ENCODE data around the gene FAM43A. TPM values are rescaled to one million over a fixed set of nuclear protein-coding genes. Genes with fewer than 3 reads are reported as not detected.

The FAM43A gene
- total RNA-seq, 1 donor from 2014 or later: 7.6 TPM

DNA sequence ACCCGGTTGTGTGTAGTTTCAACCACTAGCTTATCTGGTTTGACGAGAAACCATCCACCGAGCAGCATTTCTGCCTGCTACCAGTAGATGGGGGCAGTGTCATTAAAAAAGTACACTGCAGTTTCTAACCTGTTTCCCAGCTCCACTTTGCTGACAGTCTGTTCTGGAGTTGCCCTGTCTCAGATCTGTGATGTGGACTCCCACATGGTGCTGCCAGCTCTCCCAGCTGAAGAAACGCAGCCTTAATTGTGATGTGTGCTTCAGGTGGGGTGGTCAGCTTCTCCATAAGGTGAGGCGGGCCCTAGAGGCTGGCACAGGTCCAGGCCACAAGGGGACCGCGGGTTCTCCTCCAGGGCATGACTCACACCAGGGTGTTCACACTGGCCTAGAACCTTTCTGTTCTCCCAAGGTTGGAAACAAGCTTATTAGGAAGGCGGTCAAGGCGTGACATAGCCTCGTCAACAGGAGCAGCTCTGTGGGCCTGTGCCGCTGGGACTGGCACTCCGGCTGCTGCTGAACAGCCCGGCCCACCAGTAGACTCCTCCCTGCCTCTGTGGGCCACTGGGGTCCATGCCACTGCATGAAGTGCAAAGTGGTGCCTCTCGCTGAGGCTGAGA is 2.9 kb upstream of the FAM43A start:
- H3K27me3 Mint-ChIP-seq (ENCODE audit: low read depth, unreplicated experiment): peaks cover 18% of the 10 kb centered on the region
- peaks cover 26% of the 10 kb centered on the region for H3K4me1 ChIP-seq (ENCODE audit: insufficient read depth, low read length)
- H3K27ac Mint-ChIP-seq (ENCODE audit: unreplicated experiment): peak overlapping the region; percentile 64
- H3K36me3 Mint-ChIP-seq (ENCODE audit: low read depth, unreplicated experiment): no peaks in the 10 kb centered on the region
- peak overlapping the region; percentile 65 for H3K4me2 ChIP-seq (ENCODE audit: low read length)
- H3K9me3 Mint-ChIP-seq (ENCODE audit: unreplicated experiment): no peaks in the 10 kb centered on the region
- peak overlapping the region; percentile 31 for H3K4me3 Mint-ChIP-seq (ENCODE audit: unreplicated experiment)
- peaks cover 17% of the 10 kb centered on the region for H3K4me1 Mint-ChIP-seq (ENCODE audit: low read depth, unreplicated experiment)
- FAIRE-seq: peak; percentile 85
- peaks cover 21% of the 10 kb centered on the region for H3K79me2 ChIP-seq (ENCODE audit: insufficient read depth, low read length)
- H2AFZ ChIP-seq (ENCODE audit: low read depth, low read length): peak overlapping the region; percentile 53
- H3K36me3 ChIP-seq (ENCODE audit: insufficient read depth, low read length): no peaks in the 10 kb centered on the region
- peak overlapping the region; percentile 17 for H3K9ac ChIP-seq (ENCODE audit: low read length)
- H4K20me1 ChIP-seq (ENCODE audit: insufficient read depth, low read length): peaks cover 17% of the 10 kb centered on the region
- H3K4me3 ChIP-seq (ENCODE audit: insufficient read depth, low read depth, low read length): no peak overlapping the region
- H3K9me3 ChIP-seq (ENCODE audit: insufficient read depth, low read depth, low read length): no peaks in the 10 kb centered on the region
- DNase-seq (ENCODE audit: low read depth): peak; percentile 74
- H3K27ac ChIP-seq (ENCODE audit: low read depth, low read length): peak overlapping the region; percentile 3
- no peaks in the 10 kb centered on the region for H3K27me3 ChIP-seq (ENCODE audit: insufficient read depth, low read length)
- TF ChIP-seq EZH2 (IDR thresholded peaks at IDR 0.05; ENCODE audit: insufficient read depth, low read length): no peak
- TF ChIP-seq, protein P1, sequence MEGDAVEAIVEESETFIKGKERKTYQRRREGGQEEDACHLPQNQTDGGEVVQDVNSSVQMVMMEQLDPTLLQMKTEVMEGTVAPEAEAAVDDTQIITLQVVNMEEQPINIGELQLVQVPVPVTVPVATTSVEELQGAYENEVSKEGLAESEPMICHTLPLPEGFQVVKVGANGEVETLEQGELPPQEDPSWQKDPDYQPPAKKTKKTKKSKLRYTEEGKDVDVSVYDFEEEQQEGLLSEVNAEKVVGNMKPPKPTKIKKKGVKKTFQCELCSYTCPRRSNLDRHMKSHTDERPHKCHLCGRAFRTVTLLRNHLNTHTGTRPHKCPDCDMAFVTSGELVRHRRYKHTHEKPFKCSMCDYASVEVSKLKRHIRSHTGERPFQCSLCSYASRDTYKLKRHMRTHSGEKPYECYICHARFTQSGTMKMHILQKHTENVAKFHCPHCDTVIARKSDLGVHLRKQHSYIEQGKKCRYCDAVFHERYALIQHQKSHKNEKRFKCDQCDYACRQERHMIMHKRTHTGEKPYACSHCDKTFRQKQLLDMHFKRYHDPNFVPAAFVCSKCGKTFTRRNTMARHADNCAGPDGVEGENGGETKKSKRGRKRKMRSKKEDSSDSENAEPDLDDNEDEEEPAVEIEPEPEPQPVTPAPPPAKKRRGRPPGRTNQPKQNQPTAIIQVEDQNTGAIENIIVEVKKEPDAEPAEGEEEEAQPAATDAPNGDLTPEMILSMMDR (IDR thresholded peaks at IDR 0.05; ENCODE audit: insufficient read depth, low read depth, low read length): peak; percentile 96

DNA sequence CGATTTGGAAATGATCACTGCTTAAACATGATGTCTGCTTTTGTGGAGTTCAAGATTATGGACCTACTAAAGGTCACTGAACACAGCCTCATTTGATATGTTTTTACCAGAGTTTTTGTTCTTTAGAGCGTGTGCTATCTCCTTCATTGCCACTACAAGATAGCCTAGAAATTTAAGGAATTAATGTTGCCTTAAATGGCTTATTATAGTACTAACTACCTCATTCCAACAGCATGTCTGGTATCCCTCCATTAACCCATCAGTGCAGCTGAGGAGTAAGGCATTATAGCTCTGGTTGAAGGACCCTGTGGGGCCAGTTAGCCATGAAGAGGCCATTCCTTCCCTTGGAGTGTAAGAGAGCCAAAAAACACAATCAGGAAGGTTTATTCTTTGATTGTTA is 2.3 kb upstream of the FAM43A start:
- Histone ChIP-seq H3K79me2 (ENCODE audit: insufficient read depth, low read length) (peaks cover 27% of the 10 kb centered on the region), H3K9me3 (ENCODE audit: insufficient read depth, low read depth, low read length) (no peaks in the 10 kb centered on the region), H3K9ac (ENCODE audit: low read length) (peak overlapping the region; percentile 17), H3K36me3 (ENCODE audit: insufficient read depth, low read length) (no peaks in the 10 kb centered on the region), H3K27ac (ENCODE audit: low read depth, low read length) (peak overlapping the region; percentile 3), H3K4me2 (ENCODE audit: low read length) (peak overlapping the region; percentile 65), H3K27me3 (ENCODE audit: insufficient read depth, low read length) (no peaks in the 10 kb centered on the region), H2AFZ (ENCODE audit: low read depth, low read length) (no peak overlapping the region), H4K20me1 (ENCODE audit: insufficient read depth, low read length) (peaks cover 21% of the 10 kb centered on the region), H3K4me1 (ENCODE audit: insufficient read depth, low read length) (peaks cover 31% of the 10 kb centered on the region), H3K4me3 (ENCODE audit: insufficient read depth, low read depth, low read length) (no peak overlapping the region)
- Mint-ChIP-seq H3K27ac (ENCODE audit: unreplicated experiment) (no peak overlapping the region), H3K4me1 (ENCODE audit: low read depth, unreplicated experiment) (peaks cover 17% of the 10 kb centered on the region), H3K36me3 (ENCODE audit: low read depth, unreplicated experiment) (no peaks in the 10 kb centered on the region), H3K27me3 (ENCODE audit: low read depth, unreplicated experiment) (peaks cover 16% of the 10 kb centered on the region), H3K4me3 (ENCODE audit: unreplicated experiment) (no peak overlapping the region), H3K9me3 (ENCODE audit: unreplicated experiment) (no peaks in the 10 kb centered on the region)
- no peak for TF ChIP-seq EZH2 (IDR thresholded peaks at IDR 0.05; ENCODE audit: insufficient read depth, low read length)
- TF ChIP-seq, protein P1 (IDR thresholded peaks at IDR 0.05; ENCODE audit: insufficient read depth, low read depth, low read length): no peak
- DNase-seq (ENCODE audit: low read depth) (peak; percentile 65), FAIRE-seq (no peak)

- Histone ChIP-seq H3K27me3 (ENCODE audit: insufficient read depth, low read length) (no peaks in the 10 kb centered on the region), H2AFZ (ENCODE audit: low read depth, low read length) (no peak overlapping the region), H3K9ac (ENCODE audit: low read length) (peak overlapping the region; percentile 83), H4K20me1 (ENCODE audit: insufficient read depth, low read length) (peaks cover 36% of the 10 kb centered on the region), H3K36me3 (ENCODE audit: insufficient read depth, low read length) (no peaks in the 10 kb centered on the region), H3K4me3 (ENCODE audit: insufficient read depth, low read depth, low read length) (peak overlapping the region; percentile 82), H3K9me3 (ENCODE audit: insufficient read depth, low read depth, low read length) (no peaks in the 10 kb centered on the region), H3K4me2 (ENCODE audit: low read length) (peak overlapping the region; percentile 97), H3K27ac (ENCODE audit: low read depth, low read length) (no peak overlapping the region), H3K79me2 (ENCODE audit: insufficient read depth, low read length) (peaks cover 34% of the 10 kb centered on the region), H3K4me1 (ENCODE audit: insufficient read depth, low read length) (peaks cover 46% of the 10 kb centered on the region)
- Mint-ChIP-seq H3K9me3 (ENCODE audit: unreplicated experiment) (no peaks in the 10 kb centered on the region), H3K4me3 (ENCODE audit: unreplicated experiment) (peak overlapping the region; percentile 88), H3K36me3 (ENCODE audit: low read depth, unreplicated experiment) (no peaks in the 10 kb centered on the region), H3K27me3 (ENCODE audit: low read depth, unreplicated experiment) (peaks cover 13% of the 10 kb centered on the region), H3K27ac (ENCODE audit: unreplicated experiment) (peak overlapping the region; percentile 80), H3K4me1 (ENCODE audit: low read depth, unreplicated experiment) (peaks cover 31% of the 10 kb centered on the region)
- TF ChIP-seq, protein P1 (IDR thresholded peaks at IDR 0.05; ENCODE audit: insufficient read depth, low read depth, low read length): no peak
- TF ChIP-seq EZH2 (IDR thresholded peaks at IDR 0.05; ENCODE audit: insufficient read depth, low read length): no peak
- DNase-seq (ENCODE audit: low read depth) (no peak), FAIRE-seq (no peak)
Observed at GRCh38 chr3:194685065-194685717, 492 bp upstream of the FAM43A start.

All from astrocyte (in vitro differentiated cells and primary cell).